Measurements from ENCODE around the gene LMO7.

The LMO7 gene

GRCh38 chr13:75744127-75744526 is 108.0 kb downstream of the LMO7 start:
- no peak for DNase-seq (ENCODE audit: low read depth, low spot score)
- no peak for TF ChIP-seq CTCF (IDR thresholded peaks at IDR 0.05; ENCODE audit: insufficient read depth, low read length, missing control alignments)
- ChIA-PET CTCF (no interaction called here), POLR2A (no interaction called here)
- H3K4me3 ChIP-seq (ENCODE audit: low read depth, low read length) = no peak overlapping the region

GRCh38 chr13:75745387-75745786 is 109.3 kb downstream of the LMO7 start:
- ChIA-PET POLR2A (no interaction called here), CTCF (no interaction called here)
- no peak overlapping the region for H3K4me3 ChIP-seq (ENCODE audit: low read depth, low read length)
- no peak for TF ChIP-seq CTCF (IDR thresholded peaks at IDR 0.05; ENCODE audit: insufficient read depth, low read length, missing control alignments)
- DNase-seq (ENCODE audit: low read depth, low spot score) = no peak

GRCh38 chr13:75748874-75749273 is 112.7 kb downstream of the LMO7 start:
- DNase-seq (ENCODE audit: low read depth, low spot score) = no peak
- ChIA-PET CTCF (no interaction called here), POLR2A (no interaction called here)
- no peak for TF ChIP-seq CTCF (IDR thresholded peaks at IDR 0.05; ENCODE audit: insufficient read depth, low read length, missing control alignments)
- no peak overlapping the region for H3K4me3 ChIP-seq (ENCODE audit: low read depth, low read length)

GRCh38 chr13:75749407-75749806 is 113.3 kb downstream of the LMO7 start:
- no peak overlapping the region for H3K4me3 ChIP-seq (ENCODE audit: low read depth, low read length)
- ChIA-PET CTCF (no interaction called here), POLR2A (no interaction called here)
- TF ChIP-seq CTCF (IDR thresholded peaks at IDR 0.05; ENCODE audit: insufficient read depth, low read length, missing control alignments) = no peak
- DNase-seq (ENCODE audit: low read depth, low spot score) = no peak

- POLR2A ChIA-PET = no interaction called here
- DNase-seq (ENCODE audit: low read depth, low spot score) = no peak
- CTCF ChIA-PET = interaction anchor here (1.3 kb wide), 1 partner anchor 56 kb away, joined by 5 read pairs; no protein-coding TSS in a partner anchor
- no peak overlapping the region for H3K4me3 ChIP-seq (ENCODE audit: low read depth, low read length)
- no peak for TF ChIP-seq CTCF (IDR thresholded peaks at IDR 0.05; ENCODE audit: insufficient read depth, low read length, missing control alignments)
Measured at GRCh38 chr13:75751350-75751749, 115.2 kb downstream of the LMO7 start.

- no peak for DNase-seq (ENCODE audit: low read depth, low spot score)
- H3K4me3 ChIP-seq (ENCODE audit: low read depth, low read length) = no peak overlapping the region
- ChIA-PET POLR2A (no interaction called here), CTCF (no interaction called here)
- no peak for TF ChIP-seq CTCF (IDR thresholded peaks at IDR 0.05; ENCODE audit: insufficient read depth, low read length, missing control alignments)
Measured at GRCh38 chr13:75752826-75753225, 116.7 kb downstream of the LMO7 start.

Measured in AG04449 (cell line).